Renal pelvis (tissue), 4 donors: ENCODE results near the gene AMOTL2. TPM values are rescaled to one million over a fixed set of nuclear protein-coding genes. Genes with fewer than 3 reads are reported as not detected.
A peak's percentile ranks its signal among the peaks of the same experiment; 100 is the strongest.

ENCODE experiments used
- DNase-seq: peaks from one replicate; pipeline ENCODE4 v3.0.0-alpha.2; 2013
- polyA plus RNA-seq, 3 donors: library from polyadenylated mRNA; unstranded; fragments of 120-200 nt; gene quantifications; one replicate each; pipeline ENCODE4 v1.2.1, GENCODE V29; 2013; ENCODE audit not compliant: insufficient read length in 3 of 3

The AMOTL2 gene
- polyA plus RNA-seq, 3 donors: 85.5 to 94.7 (median 85.9) TPM

DNA sequence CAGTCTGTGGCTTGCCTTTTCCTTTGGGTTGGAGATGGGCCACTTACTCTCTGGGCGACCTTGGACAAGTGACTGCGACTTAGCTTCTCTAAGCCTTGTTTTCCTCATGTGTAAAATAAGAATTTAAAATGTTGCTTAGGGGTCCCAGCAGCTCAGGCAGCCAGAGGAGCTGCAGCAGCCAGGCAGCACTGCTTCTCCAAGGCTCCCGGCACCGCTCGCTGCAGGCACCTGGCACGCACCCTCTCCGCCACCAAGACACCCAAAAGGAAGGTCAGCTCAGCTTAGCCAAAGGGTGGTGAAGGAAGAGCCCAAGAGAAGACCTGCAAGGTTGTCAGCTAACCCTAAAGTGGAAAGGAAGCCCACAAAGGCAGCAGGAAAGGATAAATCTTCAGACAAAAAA, 10.7 kb upstream of the AMOTL2 start:
- no peak for DNase-seq

DNA sequence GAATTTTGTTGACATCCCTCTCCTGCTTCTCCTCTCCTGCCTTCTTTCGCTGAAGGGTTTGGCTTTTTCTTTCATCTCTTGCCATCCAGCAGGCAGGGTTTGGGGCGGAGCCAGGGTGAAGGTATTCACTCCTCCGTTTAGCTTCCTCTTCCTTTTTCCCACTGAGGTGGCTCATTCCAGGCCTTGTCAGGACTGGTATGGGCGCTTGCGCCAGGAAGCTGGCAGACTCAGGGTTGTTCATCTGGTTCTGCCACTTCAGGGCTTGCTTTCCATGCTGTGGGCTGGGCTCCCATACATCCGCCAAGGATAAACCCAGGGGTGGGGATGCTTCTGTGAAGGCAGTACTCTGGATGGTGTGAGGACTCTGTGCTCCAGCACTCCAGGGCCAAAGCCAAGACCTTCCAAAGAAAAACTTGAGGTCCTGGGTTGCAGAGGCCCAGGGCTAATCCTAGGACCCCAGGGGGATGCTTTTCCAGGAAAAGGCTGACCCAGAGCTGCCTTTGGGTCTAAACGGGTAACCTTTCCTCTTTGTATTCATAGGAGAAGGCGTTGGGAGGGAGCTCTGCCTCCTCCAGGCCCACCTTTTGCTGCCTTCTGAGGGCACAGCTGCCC, 7.7 kb upstream of the AMOTL2 start:
- peak; percentile 51 for DNase-seq

DNA sequence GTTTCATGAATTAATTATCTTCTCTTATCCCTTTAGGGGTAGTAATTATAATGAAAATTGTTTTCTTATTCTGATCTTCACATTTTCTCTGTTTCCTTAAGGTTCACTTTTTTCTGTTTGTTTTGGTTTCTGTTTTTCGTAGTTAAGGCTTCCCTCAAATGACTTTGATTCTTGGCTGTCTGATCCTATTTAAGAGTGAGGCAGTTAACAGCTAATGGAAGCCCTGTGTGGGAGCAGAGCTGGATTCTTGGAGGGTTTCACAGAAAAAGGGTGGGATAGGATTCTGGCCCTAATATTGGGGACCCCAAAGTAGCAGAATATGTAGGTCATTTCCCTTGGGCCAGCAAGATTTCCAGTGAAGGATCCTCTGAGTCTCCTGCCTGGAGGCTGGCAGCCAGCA, 6.8 kb upstream of the AMOTL2 start:
- DNase-seq: no peak

DNA sequence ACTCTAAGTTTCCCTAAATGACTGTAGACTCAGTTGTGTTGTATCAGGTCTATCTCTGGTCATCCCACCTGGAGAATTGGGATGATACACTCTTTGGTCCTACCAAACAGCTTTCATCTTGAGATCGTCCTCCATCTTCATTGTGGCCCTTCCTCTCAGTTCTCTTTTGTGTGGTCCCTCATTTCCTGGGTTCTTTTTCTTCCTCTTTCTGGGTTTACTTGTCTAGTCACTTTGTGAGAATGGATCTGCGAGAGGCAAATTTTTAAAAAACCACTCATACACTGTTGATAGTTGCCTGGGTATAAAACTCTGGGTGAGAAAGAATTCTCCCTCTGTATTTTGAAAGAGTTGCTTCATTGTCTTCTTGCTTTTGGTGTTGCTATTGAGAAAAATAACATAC, 6.0 kb upstream of the AMOTL2 start:
- DNase-seq: no peak

DNA sequence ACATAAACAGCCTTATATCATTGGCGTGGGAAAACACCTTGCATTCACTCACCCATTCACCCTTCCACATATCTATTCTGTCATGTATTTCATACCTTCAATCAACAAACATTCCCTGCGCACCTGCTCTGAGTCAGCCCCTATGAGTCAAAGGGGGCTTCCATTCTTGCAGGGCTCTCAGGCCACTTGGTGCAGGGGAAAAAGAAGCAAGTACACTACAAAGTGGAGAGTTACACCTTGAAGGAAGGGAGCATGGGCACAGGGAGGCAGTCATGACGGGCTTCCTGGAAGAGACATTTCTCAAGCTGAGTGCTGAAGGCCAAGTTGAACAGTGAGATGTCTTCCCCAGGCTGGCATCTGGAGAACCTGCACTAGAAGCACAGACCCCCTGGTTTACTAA, 4.6 kb upstream of the AMOTL2 start:
- DNase-seq: no peak

DNA sequence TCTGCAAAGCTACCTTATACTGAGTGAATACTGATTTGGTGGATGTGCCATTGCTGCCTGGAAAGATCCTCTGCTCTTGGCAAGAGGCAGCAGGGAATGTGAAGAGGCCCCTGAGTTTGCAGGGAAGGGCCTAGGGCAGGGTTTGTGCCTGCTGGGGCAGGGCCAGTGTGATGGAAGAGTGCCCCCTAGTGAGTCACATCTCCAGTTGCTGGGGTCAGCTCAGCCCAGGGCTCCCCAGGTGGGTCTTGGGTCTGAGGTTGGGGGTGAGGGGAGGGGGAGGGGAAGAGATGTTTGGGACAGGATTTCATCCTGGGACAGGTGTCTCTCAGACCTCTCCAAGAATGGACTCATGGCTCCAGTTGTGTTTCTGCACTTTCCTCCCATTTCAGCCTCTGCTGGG, 4.1 kb upstream of the AMOTL2 start:
- DNase-seq: no peak

DNA sequence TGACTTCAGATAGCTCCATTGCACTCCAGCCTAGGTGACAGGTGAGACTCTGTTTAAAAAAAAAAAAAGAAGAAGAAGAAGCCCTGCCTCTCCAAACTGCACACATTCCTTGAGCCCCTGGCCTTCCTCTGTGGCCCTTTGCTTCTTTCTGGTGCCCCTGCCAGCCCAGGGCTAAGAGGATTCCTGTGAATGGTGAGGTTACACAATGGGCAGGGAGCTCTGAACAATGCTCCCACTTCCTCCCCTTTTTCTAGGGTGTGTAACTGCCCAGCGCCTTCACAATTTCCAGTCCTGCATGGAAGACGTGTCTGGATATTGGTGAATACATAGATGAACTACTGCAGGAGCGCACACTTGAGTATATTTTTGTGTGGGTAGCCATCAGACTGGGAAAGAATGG, 3.6 kb upstream of the AMOTL2 start:
- no peak for DNase-seq

DNA sequence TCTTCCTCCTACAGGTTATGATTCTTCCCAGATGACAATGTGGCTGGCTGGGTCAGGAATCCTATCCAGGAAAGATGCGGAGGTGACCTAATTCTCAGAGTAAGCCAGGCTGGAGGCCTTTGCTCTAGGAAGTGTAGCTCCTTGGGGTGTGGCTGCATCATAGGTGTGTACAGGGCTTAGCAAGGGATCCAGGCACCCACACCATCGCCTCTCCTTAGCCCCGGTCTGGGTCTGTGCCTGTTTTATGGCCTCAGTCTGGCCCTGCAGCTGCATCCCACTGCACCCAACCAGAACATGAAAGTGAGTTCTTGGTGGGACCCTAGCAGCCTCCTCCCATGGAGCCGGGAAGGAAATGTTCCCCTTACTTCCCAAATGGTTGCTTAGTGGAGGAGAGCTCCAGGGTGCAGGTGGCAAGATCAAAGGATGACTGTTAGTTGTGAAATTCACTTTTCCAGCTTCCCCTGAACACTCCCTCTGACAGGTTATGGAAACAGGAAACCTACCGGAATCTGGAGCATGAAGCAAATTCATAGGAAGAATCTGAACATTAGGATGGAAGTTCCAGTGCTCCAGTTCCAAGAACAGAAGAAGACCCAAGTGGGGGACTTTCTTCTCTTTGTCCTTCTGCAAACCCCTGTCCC, 2.7 kb upstream of the AMOTL2 start:
- DNase-seq: no peak

DNA sequence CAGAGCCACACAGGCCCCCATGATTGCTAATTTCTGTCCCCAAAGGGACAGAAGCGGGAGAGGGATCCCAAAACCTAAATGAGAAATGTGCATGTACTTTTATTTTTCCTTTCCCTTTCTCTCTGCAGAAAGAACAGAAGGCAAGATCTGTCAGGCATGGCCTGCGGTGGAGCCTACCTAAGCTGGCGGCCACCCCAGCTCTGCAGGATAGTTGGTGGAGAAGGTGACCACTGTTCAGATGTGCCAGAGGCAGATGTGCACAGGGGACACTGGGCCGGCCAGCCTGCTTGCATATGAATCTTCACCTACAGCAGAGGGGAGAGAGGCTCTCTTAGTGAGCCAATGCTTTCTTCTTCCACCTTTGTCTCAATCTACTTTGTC, 2.1 kb upstream of the AMOTL2 start:
- no peak for DNase-seq

DNA sequence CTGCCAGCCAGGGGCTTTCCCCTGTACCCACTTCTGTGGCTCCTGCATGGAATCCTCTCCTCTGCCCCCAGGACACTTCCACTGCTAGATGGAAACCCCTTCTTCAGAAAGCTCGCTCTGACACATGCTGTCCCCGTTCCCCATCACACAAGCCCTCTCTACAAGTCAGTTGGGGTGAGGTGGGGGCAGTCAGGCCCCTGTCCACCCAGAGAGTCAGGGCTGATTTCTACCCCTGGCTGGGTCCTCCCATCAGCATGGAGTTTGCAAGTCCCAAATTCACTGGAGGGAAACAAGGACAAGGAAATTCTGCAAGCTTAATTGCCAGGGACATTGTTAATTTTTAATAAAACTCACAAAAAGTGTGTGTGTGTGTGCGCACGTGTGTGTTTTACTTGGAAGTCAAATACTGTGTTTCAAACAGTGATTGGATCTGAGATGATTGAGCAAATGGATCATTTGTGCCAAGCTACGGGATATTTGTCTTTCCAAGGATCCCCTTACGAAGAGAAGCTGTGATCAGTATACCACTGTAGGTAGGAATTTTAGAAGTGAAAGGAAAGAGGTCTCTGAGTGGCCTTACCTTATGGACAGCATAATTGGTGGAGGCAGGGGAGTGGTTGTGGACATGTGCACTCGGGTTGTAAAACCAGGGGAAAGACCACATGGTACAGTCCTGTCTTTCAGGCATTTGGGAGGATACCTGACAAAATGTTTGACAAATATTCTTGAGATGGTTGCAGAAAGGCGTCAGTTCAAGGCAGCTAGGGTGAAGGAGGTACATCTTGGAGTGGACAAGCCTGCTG, 1.5 kb upstream of the AMOTL2 start:
- no peak for DNase-seq

DNA sequence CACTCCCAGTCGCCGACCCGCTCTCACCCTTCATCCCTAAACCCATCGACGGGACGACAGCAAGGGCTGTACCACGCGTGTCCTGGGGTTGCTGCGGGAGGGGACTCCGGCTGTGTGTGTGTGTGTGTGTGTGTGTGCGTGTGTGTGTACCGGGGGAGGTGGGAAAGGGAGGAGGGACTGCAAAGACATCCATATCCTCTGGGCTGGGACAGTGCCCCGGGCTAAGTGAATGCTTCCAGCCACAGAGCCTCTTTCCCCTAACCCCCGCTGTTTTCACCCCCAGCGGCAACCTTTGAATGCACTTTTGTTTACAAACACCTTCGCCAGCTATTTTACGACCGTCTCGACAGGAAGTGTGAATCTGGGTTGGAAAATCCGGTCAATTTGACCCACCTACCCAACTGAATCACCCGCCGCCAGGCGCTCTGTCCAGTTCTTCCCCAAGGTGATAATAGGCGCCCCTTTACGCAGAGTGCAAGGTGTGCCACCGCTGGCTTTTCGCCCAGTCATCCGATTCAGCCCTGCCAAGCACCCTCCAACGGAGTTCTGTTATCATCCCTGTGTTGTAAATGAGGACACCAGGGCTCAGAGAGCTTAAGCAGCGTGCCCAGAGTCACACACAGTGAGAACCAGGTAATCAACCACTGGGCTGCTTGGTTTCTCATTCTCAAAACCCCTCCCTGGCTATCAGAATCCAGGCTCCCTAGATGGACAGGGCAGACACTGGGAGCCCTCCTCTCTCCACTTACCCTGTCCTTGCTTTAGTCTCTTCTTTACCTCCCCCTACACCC, 739 bp upstream of the AMOTL2 start:
- no peak for DNase-seq

DNA sequence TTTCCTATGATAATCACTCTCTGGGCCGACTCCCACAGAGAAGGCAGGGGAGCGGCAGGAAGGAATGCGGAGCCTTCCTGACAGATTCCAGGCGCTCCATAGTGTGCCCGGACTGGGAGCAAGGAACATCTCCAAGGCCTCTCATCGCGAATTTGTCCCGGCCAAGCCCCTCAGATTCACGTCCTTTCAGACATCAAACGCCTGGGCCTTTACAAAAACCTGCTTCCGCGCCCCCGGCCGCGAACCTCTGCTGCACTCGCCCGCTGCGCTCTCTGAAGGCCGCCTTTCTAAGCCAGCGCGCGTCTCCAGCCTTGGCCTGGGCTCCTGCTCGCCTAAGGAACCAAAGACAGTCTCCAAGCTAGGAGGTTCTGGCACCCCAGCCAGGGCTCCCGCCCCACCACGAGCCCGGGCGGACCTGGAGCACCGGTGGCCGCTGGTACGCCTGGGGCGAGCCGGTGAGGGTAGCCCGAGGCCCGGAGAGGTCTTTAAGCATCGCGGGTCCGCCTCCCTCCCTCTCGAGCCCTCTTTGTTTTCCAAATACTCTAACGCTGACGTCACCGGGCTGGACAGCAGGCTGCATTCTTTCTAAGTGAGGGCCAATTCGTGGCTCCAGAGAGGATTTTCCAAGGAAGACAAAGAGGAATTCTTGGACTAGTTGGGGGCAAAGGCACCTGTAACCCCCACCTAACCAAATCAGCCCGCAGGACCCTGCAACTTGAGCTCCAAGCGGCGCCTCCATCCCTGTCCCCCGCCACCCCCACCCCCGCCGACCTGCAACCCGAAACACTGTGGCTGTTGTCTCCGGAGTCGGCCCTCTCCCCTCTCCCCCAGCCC, 759 bp downstream of the AMOTL2 start:
- peak; percentile 93 for DNase-seq

DNA sequence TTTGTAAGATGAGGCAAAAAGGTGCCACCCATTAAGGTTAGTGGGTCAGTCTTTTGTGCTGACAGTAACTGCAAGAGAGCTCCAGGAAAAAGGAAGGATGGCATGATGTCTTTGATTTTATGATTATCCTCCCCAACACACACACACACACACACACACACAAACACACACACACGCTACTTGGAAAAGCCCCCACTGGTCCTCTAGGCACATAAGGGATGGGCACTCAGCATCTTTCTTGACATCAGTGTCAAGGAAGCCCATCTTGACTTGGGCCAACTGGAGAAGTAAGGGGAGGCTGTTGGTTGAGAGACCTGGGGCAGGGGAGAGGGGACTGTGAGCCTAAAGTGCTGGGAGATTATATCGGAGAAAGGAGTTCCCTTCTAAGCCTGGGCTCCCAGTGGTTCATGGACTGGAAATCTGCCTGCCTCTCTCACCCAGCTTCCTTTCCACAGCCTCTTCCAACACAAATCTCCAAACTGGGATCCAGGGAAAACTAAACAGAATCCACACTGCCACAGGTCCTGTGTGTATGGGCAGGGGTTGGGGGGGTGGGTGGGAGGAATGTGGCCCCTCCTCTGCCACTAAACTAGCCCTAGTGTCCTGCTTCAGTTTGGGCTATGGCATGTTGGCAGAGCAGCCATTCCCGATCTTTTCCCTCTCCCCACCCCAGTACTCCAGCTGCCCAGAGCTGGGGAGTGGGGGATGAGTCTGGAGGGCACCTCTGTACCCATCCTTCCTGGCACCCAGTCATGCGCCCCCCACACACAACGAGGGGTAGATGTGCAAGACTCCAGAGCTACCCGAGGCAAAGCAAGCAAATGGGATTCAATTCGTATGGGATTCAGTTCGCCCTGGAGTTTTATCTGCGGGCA, 1.6 kb downstream of the AMOTL2 start:
- no peak for DNase-seq

DNA sequence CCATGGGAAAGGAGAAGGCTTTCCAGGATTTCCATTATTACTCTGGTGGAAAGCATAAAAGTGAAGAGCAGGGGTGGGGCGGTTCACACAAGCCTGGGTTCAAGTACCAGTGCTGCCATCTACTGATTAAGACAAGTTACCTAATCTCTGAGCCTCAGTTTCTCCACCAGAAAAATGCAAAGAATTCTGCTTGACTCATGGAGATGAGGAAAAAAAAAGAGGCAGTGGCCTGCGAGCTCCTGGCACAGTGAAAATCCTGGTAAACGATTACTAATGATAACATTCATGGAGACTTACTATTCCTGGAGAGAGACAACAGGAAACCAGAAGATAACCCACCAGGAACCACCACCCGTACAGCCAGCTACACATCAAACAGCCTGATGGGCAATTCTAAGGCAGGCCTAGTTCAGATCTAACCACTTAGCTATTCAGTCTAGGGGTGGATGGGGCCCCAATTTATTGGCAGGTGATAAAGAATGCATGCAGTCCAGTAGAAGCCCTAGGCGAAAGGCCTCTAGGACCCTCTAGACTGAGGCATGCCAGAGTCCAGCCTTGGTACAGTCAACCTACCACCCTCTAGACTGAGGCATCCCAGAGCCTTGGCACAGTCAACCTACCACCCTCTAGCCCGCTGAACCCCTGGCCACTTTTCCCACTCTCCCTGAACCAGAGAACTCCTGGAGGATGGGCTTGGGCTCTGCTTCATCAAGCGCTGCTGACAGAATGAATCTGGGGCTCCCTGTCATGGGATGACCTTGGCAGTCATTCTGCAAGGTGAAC, 2.5 kb downstream of the AMOTL2 start:
- DNase-seq: no peak

DNA sequence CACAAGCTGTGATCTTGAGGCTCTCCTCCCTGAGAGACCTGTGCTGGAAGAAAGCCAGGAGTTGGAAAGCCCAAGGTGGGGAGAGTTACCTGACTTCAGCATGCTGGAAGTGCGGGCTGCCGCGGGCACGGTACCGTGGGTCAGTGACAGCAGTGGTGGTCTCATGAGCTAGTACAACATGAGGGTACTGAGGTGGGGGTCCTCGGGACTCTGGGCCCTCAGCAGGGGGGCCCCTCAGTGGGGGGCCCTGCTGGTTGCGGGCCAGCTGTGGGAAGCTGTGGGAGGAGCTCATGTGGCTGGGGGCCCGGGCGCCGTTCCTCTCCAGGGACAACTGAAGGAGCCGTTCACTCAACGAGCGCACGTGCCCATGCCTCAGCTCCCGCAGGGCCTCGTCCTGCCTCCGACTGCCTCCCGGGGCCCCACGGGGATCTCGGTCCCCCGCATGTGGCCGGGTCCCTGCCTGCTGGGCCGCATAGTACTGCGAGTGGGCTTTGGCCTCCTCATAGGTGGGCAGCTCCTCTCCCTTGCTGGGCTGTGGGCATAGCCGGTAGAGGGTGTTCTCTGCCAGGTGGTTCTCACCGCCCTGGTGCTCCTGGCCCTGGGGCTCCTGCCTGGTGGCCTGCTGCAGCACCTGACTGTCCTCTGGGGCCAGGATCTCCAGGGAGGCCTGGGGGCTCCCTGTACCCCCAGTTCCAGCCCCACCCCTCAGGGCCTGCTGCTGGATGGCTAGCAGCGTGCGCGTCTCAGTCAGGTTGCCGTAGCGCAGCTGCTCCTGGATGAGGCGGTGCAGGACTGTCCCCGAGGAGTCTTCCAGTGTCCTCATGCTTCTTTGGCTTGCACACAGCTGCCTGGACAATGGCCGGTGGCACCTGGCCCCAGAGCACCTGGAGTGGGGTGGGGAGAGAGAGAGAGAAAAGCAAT, 3.4 kb downstream of the AMOTL2 start:
- no peak for DNase-seq

DNA sequence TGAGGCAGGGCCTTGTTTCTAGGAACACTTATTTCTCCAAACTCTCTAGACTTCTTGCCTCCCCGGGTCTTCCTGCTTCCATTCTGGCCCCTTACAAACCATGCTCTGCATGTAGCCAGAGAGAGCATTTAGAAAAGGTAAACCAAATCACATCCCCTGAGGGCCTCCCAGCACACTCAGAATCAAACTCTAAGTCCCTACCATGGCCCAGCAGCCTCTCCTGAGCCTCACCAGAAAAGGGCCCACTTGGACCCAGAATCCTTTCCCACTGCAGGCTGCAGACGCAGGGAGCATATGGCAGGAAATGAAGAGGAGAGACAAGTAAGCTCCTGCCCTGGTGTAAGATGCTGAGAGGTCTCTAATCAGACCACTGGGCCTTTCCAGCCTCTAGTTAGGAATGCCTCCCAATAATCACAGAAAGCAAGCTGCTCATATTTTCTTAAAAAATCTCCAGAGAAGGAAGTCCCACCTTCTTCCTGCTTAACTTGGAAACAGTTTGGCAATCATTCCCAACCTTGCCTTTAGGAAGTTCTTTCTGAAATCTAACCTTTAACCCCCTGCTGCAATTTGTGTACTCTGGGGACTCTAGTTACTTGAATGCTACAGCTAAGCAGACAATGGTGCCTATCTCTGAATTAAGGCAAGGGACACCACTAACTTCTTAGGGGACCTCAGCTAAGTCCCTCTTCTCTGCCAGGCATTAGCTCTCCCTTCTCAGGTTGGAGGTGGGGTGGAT, 4.2 kb downstream of the AMOTL2 start:
- no peak for DNase-seq

DNA sequence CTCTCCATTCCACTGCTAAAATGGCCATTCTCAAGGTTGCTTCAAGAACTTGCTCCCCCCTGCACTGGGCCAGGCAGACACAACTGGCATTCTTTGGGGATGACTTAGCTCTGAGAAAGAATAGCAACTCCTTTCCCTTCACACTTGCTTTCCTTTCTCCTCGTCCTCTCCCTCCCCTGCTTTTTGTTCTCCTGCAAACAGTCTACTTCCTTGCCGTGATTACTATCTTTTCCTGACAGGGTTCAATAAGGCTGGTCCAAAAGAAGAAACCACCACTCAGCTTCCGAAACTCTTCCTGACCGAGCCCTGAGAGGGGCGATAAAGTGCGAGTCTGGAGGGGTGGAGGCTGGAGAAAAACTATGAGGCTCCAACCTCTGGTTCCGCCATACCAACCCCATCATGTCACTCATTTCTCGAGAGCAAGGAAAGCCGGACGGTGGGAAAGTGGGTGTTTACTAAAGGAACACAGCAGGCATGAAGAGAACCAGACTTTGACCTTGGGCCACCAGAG, 5.0 kb downstream of the AMOTL2 start:
- no peak for DNase-seq

DNA sequence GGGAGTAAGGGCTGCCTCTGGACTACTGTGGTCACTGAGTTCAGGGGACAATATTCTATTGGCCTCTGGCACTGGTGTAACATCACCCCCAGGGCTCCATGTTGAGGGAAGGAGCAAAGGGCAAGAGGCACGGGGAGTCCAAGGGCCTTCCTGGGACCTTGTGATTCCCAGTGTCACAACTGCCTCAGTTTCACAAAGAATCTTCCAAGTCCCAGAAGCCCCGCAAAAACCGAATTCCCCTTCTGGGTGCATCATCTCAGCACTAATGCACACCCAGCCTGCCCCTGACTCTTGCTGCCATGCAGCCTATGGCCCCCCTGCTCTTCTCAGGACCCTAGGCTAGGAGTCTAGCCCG, 5.5 kb downstream of the AMOTL2 start:
- no peak for DNase-seq
